Measurements from ENCODE around the gene BNC2. TPM values are rescaled to one million over a fixed set of nuclear protein-coding genes. Genes with fewer than 3 reads are reported as not detected.

Gene BNC2
- total RNA-seq, 2 experiments from 2014 or later: not detected

- intact Hi-C loops (cut with micrococcal nuclease; ENCODE audit: unreplicated experiment): no loop called here
- POLR2A ChIA-PET: no interaction called here
- Histone ChIP-seq H3K4me1 (ENCODE audit: insufficient read depth, low read length, poor library complexity, severe bottlenecking) (no peaks in the 10 kb centered on the region), H3K27ac (ENCODE audit: low read depth, low read length, poor library complexity, severe bottlenecking) (no peak overlapping the region), H3K79me2 (ENCODE audit: insufficient read depth, low read depth, low read length) (no peaks in the 10 kb centered on the region), H3K9me3 (ENCODE audit: low read length) (no peaks in the 10 kb centered on the region), H2AFZ (ENCODE audit: low read length) (no peak overlapping the region), H3K4me3 (ENCODE audit: low read depth, low read length, poor library complexity, severe bottlenecking) (no peak overlapping the region), H3K4me2 (ENCODE audit: low read length) (no peak overlapping the region), H3K36me3 (ENCODE audit: insufficient read depth, low read length) (no peaks in the 10 kb centered on the region), H3K9me2 (ENCODE audit: insufficient read depth, low read length) (no peaks in the 10 kb centered on the region), H4K20me1 (ENCODE audit: insufficient read depth, low read length) (no peaks in the 10 kb centered on the region)
- DNase-seq (ENCODE audit: low spot score): no peak
- TF ChIP-seq EZH2phosphoT487 (IDR thresholded peaks at IDR 0.05; ENCODE audit: borderline replicate concordance, low read depth, low read length) (no peak), CTCF (conservative IDR thresholded peaks at IDR 0.05; ENCODE audit: low read length) (no peak)
- CTCF ChIA-PET (ENCODE audit: unreplicated experiment): no interaction called here
- BruUV-seq (replicated peaks): no TSS peak
Measured at GRCh38 chr9:16825331-16825725, 45.1 kb downstream of the BNC2 start.

- Histone ChIP-seq H3K79me2 (ENCODE audit: insufficient read depth, low read depth, low read length) (no peaks in the 10 kb centered on the region), H3K36me3 (ENCODE audit: insufficient read depth, low read length) (no peaks in the 10 kb centered on the region), H3K4me2 (ENCODE audit: low read length) (no peak overlapping the region), H3K4me1 (ENCODE audit: insufficient read depth, low read length, poor library complexity, severe bottlenecking) (no peaks in the 10 kb centered on the region), H3K4me3 (ENCODE audit: low read depth, low read length, poor library complexity, severe bottlenecking) (no peak overlapping the region), H3K9me3 (ENCODE audit: low read length) (no peaks in the 10 kb centered on the region), H3K9me2 (ENCODE audit: insufficient read depth, low read length) (no peaks in the 10 kb centered on the region), H4K20me1 (ENCODE audit: insufficient read depth, low read length) (no peaks in the 10 kb centered on the region), H2AFZ (ENCODE audit: low read length) (no peak overlapping the region), H3K27ac (ENCODE audit: low read depth, low read length, poor library complexity, severe bottlenecking) (no peak overlapping the region)
- TF ChIP-seq CTCF (conservative IDR thresholded peaks at IDR 0.05; ENCODE audit: low read length): no peak
- no peak for TF ChIP-seq EZH2phosphoT487 (IDR thresholded peaks at IDR 0.05; ENCODE audit: borderline replicate concordance, low read depth, low read length)
- BruUV-seq (replicated peaks): no TSS peak
- CTCF ChIA-PET (ENCODE audit: unreplicated experiment): no interaction called here
- intact Hi-C loops (cut with micrococcal nuclease; ENCODE audit: unreplicated experiment): no loop called here
- DNase-seq (ENCODE audit: low spot score): no peak
- POLR2A ChIA-PET: no interaction called here
Measured at GRCh38 chr9:16824545-16825330, 45.7 kb downstream of the BNC2 start.

GRCh38 chr9:16823906-16824305, 46.6 kb downstream of the BNC2 start:
- H3K9me2 ChIP-seq (ENCODE audit: insufficient read depth, low read length): no peaks in the 10 kb centered on the region
- no peaks in the 10 kb centered on the region for H3K4me1 ChIP-seq (ENCODE audit: insufficient read depth, low read length, poor library complexity, severe bottlenecking)
- no peaks in the 10 kb centered on the region for H3K36me3 ChIP-seq (ENCODE audit: insufficient read depth, low read length)
- no peak for DNase-seq (ENCODE audit: low spot score)
- no peak overlapping the region for H3K4me3 ChIP-seq (ENCODE audit: low read depth, low read length, poor library complexity, severe bottlenecking)
- ChIA-PET CTCF (ENCODE audit: unreplicated experiment) (no interaction called here), POLR2A (interaction anchor here (0.7 kb wide), 1 partner anchor 504 kb away, joined by 5 read pairs; no protein-coding TSS in a partner anchor)
- no peaks in the 10 kb centered on the region for H3K9me3 ChIP-seq (ENCODE audit: low read length)
- no peak overlapping the region for H2AFZ ChIP-seq (ENCODE audit: low read length)
- H3K27ac ChIP-seq (ENCODE audit: low read depth, low read length, poor library complexity, severe bottlenecking): no peak overlapping the region
- TF ChIP-seq CTCF (conservative IDR thresholded peaks at IDR 0.05; ENCODE audit: low read length) (no peak), EZH2phosphoT487 (IDR thresholded peaks at IDR 0.05; ENCODE audit: borderline replicate concordance, low read depth, low read length) (no peak)
- no peaks in the 10 kb centered on the region for H4K20me1 ChIP-seq (ENCODE audit: insufficient read depth, low read length)
- BruUV-seq (replicated peaks): no TSS peak
- H3K79me2 ChIP-seq (ENCODE audit: insufficient read depth, low read depth, low read length): no peaks in the 10 kb centered on the region
- no peak overlapping the region for H3K4me2 ChIP-seq (ENCODE audit: low read length)
- intact Hi-C loops (cut with micrococcal nuclease; ENCODE audit: unreplicated experiment): no loop called here

All from OCI-LY7 (cell line).